NCI-H146 (cell line): ENCODE results near the gene EPC2.
A peak's percentile ranks its signal among the peaks of the same experiment; 100 is the strongest.
"Not testable (repeated sequence)": the region's sequence is repeated elsewhere in the genome, so short reads cannot be mapped to it uniquely, and the experiment has no call there.

ENCODE experiments used
- DNase-seq: peaks from one replicate; lab custom pipeline; 2025; lab: John Stamatoyannopoulos, UW

EPC2 gene

DNA sequence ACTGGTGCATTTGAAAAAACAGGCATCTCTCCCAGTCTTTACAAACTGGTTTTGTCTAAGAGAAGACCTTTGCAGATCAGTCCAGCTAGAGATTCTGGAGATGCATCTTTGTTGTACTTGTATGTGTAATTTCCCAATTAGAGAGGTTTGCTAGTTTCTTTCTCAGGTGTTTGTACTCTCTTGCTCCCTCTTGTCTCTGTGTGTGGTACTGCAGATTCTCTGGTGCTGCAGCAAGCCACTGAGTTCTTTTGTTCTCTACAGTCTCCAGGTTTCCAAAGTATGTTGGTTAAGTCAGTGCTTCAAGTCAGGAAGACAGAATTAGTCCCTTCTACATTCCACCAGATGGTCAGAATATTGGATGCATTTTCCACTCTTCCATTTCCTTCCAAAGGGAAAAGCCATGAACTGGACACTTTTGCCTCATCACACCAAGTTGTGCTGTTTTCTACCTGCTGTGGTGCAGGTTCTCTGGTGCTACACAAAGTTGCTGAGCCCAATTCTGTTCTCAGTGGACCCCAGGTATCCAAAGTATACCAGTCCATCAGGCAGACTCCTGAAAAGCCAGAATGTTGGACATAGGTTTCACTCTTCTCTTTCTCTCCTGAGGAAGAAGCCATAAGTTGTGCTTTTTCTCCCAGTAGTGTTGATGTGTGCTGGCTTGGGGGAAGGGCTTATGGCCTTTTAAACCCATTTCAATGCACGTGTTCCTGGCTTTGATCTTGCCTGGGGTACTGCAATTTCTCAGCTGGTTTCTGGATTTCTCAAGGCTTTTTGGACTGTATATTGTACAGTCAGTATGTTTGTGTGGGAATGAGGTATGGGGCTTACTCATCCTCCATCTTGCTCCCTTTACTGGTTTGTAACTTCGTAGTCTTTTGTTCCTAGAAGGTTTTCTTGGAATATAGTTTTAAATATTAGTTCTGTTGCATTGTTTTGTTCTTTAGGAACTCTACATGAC is 29.8 kb downstream of the EPC2 start:
- DNase-seq, result peak; percentile 24

DNA sequence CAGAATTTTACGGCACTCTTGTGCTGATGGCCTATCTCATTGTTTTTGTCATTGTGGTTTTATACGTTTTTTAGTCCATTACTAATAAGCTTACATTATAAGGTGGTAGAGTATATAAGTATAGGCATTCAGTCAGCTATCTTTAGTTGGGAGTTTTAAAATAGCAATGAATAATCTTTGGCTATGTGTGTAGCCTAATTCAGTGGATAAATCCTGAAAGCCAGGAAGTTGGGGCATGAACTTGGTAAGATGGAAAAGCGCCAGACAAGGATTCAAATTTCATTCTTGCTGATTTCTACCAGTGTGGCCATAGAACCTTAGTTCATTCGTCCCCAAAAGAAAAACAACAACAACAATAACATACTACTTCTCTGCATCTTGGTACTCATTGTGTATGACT is 31.2 kb downstream of the EPC2 start:
- no peak for DNase-seq

DNA sequence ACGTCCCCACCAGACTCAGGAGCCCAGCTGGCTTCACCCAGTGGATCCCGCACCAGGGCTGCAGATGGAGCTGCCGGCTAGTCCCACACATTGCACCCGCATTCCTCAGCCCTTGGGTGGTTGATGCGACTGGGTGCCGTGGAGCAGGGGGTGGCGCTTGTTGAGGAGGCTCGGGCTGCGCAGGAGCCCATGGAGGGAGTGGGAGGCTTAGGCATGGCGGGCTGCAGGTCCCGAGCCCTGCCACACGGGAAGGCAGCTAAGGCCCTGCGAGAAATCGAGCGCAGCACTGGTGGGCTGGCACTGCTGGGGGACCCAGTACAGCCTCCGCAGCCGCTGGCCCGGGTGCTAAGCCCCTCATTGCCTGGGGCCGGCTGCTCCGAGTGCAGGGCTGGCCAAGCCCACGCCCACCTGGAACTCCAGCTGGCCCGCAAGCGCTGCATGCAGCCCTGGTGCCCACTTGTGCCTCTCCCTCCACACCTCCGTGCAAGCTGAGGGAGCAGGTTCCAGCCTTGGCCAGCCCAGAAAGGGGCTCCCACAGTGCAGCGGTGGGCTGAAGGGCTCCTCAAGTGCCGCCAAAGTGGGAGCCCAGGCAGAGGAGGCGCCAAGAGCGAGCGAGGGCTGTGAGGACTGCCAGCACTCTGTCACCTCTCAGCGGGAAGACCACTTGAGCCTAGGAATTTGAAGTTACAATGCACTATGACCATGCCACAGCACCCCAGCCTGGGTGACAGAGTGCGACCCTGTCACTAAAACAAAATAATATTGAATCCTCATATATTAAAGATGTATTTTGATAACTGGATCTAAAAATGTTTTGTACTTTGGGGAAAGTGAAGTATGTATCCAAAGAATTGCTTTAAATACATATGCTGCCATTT is 34.0 kb downstream of the EPC2 start:
- DNase-seq, result not testable (repeated sequence)

GRCh38 chr2:148680462-148680861 is 35.9 kb downstream of the EPC2 start:
- no peak for DNase-seq

- no peak for DNase-seq
Measured at GRCh38 chr2:148681443-148681842, 36.9 kb downstream of the EPC2 start.

DNA sequence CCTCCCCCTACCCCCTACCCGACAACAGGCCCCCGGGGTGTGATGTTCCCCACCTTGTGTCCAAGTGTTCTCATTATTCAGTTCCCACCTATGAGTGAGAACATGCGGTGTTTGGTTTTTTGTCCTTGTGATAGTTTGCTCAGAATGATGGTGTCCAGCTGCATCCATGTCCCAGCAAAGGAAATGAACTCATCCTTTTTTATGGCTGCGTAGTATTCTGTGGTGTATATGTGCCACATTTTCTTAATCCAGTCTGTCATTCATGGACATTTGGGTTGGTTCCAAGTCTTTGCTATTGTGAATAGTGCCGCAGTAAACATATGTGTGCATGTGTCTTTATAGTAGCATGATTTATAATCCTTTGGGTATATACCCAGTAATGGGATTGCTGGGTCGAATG is 37.3 kb downstream of the EPC2 start:
- not testable (repeated sequence) for DNase-seq

DNA sequence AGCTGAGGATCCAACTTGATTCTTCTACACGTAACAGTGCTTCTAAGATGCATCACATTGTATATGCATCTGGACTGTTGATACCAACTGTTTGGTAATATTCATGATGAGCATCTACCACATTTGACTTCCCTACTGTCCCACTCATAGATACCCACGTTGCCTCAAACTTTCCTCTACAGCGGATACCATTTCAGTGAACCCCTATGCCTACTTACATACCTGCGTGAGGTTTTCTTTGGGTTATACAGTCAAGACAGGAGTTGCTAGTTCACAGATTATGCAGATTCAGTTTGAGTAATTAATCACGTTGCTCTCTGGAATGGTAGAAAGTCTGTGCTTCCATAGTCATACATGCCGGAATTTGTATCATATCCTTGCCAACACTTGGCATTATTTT is 40.0 kb downstream of the EPC2 start:
- no peak for DNase-seq

DNA sequence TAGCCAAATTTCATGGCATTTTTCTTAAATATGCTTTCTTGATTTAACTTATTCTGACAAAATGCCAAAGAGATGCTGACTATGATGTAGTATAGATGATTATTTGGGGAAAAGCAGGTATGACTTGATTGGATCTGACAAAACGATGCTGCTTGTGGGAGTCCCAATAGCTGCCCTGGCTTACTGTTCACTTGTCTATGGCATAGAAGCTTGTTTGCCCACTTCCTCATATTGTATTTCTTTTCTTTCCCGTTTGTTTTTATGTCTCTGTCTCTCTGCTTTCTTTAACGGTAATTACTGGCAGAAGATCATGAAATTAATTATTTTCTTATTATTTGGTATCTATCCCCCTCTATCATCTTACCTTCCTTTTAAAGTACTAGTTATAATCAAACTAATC is 43.0 kb downstream of the EPC2 start:
- DNase-seq, result no peak

DNA sequence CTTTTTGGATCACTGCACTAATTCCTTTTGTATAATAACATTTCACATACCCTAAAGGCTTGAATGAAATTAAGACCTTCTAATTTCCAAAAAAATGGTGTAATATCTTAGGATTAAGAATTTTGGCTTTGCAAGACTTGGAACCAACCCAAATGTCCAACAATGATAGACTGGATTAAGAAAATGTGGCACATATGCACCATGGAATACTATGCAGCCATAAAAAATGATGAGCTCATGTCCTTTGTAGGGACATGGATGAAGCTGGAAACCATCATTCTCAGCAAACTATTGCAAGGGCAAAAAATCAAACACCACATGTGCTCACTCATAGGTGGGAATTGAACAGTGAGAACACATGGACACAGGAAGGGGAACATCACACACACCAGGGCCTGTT is 43.5 kb downstream of the EPC2 start:
- DNase-seq, result not testable (repeated sequence)

DNA sequence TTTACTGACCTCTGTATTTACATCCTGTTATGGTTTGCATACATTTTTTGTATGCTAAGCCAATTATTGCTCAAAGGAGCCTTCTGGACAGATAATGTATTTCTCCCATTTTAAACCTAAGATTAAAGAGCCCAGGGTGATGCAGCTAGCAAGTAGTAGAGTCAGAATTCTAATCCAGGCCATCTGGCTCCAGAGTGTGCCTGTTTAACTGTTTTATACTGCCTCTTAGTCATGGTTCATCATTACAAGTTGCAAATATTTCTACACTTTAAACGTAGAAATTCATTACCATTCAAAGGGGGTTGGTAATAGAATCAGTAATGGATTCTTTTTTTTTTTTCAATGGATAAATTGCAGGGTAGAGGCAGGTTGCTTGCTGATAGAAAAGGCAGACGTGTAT is 52.4 kb downstream of the EPC2 start:
- no peak for DNase-seq

- no peak for DNase-seq
Measured at GRCh38 chr2:148699830-148700229, 55.3 kb downstream of the EPC2 start.

GRCh38 chr2:148701039-148701438 is 56.5 kb downstream of the EPC2 start:
- no peak for DNase-seq

DNA sequence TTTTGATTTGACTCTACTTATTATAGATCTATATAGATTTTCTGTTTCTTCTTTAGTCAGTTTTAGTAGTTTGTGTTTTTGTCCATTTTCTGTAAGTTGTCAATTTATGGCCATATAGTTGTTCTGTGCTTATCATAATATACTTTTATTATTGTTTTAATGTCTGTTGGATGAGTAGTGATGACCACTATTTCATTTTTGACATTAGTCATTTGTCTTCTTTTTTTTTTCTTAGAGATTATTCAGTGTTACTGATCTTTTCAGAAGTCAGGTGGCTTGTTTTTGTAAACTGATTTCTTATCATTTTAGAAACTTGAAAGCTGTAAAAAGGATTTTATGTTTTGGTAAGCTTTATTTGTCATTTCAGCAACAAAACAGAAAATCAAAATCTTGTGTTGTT is 57.3 kb downstream of the EPC2 start:
- no peak for DNase-seq

- DNase-seq, result no peak
Measured at GRCh38 chr2:148702475-148702874, 57.9 kb downstream of the EPC2 start.

DNA sequence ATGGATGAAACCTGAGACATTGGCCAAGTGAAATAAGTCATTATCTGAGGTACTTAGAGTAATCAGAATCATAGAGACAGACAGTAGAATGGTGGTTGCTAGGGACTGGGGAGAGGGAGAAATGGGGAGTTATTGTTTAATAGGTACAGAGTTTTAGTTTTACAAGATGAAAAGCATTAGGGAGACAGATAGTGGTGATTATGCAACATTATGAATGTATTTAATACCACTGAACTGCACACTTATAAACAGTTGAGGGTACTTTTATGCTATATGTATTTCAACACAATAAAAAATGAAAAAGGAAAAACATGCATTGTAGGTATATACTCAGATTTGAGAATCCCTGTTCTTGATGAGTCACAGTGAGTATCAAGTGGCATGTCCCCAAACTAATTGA is 59.7 kb downstream of the EPC2 start:
- DNase-seq, result no peak

DNA sequence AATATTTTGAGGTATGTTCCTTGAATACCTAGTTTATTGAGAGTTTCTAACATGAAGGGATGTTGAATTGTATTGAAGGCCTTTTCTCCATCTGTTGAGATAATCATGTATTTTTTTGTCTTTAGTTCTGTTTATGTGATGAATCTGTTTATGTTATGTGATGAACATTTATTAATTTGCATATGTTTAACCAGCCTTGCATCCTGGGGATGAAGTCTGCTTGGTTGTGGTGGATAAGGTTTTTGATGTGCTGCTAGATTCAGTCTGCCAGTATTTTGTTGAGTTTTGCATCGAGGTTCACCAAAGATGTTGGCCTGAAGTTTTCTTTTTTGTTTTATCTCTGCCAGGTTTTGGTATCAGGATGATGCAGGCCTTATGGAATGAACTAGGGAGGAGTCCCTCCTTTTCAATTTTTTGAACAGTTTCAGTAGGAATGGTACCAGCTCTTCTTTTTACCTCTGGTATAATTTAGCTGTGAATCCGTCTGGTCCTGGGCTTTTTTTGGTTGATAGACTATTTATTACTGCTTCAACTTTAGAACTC is 71.9 kb downstream of the EPC2 start:
- DNase-seq, result no peak

DNA sequence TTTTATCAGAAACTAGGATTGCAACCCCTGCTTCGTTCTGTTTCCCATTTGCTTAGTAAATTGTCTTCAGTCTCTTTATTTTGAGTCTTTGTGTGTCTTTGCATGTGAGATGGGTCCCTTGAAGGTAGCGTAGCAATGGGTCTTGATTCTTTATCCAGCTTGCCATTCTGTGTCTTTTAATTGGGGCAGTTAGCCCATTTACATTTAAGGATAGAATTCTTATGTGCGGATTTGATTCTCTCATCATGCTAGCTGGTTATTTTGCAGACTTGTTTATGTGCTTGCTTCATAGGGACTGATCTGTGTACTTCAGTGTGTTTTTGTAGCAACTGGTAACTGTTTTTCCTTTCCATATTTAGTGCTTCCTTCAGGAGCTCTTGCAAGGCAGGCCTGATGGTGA is 73.5 kb downstream of the EPC2 start:
- DNase-seq, result no peak

DNA sequence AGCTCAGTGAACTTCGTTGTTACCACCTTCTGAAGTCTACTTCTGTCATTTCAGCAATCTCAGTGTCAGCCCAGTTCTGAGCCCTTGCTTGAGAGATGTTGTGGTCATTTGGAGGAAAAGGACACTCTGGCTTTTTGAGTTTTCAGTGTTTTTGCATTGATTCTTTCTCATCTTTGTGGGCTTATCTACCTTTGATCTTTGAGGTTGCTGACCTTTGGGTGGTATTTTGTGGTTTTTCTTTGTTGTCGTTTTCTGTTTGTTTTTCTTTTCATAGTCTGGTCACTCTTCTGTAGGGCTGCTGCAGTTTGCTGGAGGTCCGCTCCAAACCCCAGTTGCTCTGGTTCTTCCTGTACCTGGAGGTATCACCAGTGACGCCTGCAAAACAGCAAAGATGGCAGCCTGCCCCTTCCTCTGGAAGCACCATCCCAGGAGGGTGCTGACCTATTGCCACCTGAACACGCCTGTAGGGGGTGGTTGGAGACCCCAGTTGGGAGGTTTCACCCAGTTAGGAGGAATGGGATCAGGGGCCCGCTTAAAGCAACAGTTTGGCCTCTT is 74.7 kb downstream of the EPC2 start:
- no peak for DNase-seq

GRCh38 chr2:148719941-148720436 is 75.4 kb downstream of the EPC2 start:
- no peak for DNase-seq

DNA sequence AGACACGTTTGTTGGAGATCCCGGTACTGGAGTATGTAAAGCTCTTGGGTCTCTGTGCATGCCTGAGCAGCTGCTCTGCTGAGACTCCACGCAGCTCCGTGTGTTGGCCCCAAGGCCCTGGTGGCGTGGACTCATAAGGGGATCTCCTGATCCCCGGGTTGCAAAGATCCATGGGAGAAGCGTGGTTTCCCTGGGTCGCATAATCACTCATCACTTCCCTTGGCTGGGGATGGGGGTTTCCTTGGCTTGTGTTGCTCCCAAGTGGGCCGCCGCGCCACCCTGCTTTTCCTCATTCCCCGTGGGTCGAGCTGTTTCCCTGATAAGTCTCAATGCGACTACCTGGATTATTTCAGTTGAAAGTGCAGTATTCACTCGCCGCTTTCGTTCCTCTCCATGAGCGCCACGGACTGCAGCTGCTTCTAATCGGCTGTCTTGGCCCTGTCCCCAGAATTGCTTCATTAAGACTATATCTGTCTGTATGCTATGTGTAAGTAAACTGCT is 76.0 kb downstream of the EPC2 start:
- no peak for DNase-seq

- no peak for DNase-seq
Measured at GRCh38 chr2:148721520-148721931, 77.0 kb downstream of the EPC2 start.
